Sigmoid colon (tissue), 4 donors: ENCODE results near the gene NUDT12.

ENCODE experiments used
- CTCF ChIP-seq, 4 experiments: fragments of 450-650 bp in 3 of 4; fragments of 200-600 bp in 1 of 4; IDR thresholded peaks; one replicate each; pipeline ENCODE4 v1.5.1; 2016 to 2019; ENCODE audit warnings: antibody characterized with exemption in 4 of 4, mild to moderate bottlenecking in 3 of 4, moderate library complexity in 2 of 4
- POLR2A ChIP-seq, 2 donors: fragments of 450-650 bp; IDR thresholded peaks; one replicate each; pipeline ENCODE4 v1.6.1; 2016; ENCODE audit warnings: antibody characterized with exemption in 2 of 2, mild to moderate bottlenecking in 2 of 2, moderate library complexity in 2 of 2
- POLR2AphosphoS5 ChIP-seq, 4 donors: sonication (generic); formaldehyde crosslinking; IDR thresholded peaks; one replicate each; pipeline ENCODE4 v1.6.1; 2017; ENCODE audit warnings: antibody characterized with exemption in 4 of 4

GRCh38 chr5:103560826-103561225 lies 1.8 kb downstream of the NUDT12 start:
- TF ChIP-seq POLR2AphosphoS5 (IDR thresholded peaks at IDR 0.05) (no peak), CTCF (IDR thresholded peaks at IDR 0.05) (no peak), POLR2A (IDR thresholded peaks at IDR 0.05) (no peak)
